Measurements from ENCODE around the gene HES3.

The HES3 gene

GRCh38 chr1:6286266-6286665 is 42.3 kb downstream of the HES3 start:
- ChIA-PET POLR2A (ENCODE audit: low non-redundant PET) (no interaction called here), CTCF (interaction anchor here (0.6 kb wide), 1 partner anchor 31 kb away, joined by 4 read pairs; no protein-coding TSS in a partner anchor)
- H3K27ac ChIP-seq: no peak overlapping the region
- TF ChIP-seq CTCF (conservative IDR thresholded peaks at IDR 0.05; ENCODE audit: low read depth): no peak
- no peak for DNase-seq (ENCODE audit: low spot score)

DNA sequence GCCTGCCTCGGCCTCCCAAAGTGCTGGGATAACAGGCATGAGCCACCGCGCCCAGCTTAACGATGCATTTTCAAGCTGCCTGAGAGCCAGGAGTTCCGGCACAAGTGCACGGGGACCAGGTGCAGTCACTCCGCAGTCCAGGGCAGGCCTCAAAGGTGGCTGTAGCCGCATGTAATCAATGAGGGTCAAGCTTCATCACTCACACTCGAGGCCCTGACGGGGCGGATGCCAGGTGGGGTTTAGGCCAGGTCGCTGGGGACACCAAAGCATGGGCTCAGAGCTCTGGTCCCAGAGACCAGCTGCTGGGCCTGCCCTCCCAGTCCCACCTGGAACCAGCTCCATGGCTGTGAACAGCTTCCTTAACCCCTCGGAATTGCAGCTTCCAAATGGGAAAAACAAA is 43.0 kb downstream of the HES3 start:
- POLR2A ChIA-PET (ENCODE audit: low non-redundant PET): no interaction called here
- no peak overlapping the region for H3K27ac ChIP-seq
- no peak for TF ChIP-seq CTCF (conservative IDR thresholded peaks at IDR 0.05; ENCODE audit: low read depth)
- CTCF ChIA-PET: interaction anchor here (0.6 kb wide), 2 partner anchors 57 to 107 kb away, joined by 3 read pairs; partner anchors contain the start of gene ACOT7
- no peak for DNase-seq (ENCODE audit: low spot score)

DNA sequence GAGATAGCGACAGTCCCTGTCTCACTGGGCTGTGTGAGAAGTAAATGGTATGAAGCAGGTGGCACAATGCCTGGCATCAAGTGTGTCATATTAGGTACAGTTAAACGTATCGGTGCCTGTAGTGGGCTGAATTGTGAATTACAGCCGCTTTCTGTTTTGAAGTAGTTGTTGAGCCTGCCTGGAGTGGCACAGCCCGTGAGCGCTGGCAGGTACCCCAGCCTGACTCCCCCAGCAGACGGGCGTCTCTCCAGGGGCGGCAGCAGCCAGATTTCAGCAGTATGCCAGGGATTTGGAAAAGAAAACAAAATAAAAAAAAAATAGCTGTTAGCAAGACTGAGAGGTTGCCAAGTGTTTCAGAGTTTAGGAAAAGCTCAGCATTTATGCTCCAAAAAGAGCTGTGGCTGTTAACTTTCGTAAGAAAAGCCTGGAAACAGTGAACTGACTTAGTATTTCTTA is 43.5 kb downstream of the HES3 start:
- no peak overlapping the region for H3K27ac ChIP-seq
- DNase-seq (ENCODE audit: low spot score): no peak
- CTCF ChIA-PET: interaction anchor here (0.6 kb wide), 2 partner anchors 56 to 106 kb away, joined by 3 read pairs; partner anchors contain the start of gene ACOT7
- TF ChIP-seq CTCF (conservative IDR thresholded peaks at IDR 0.05; ENCODE audit: low read depth): no peak
- POLR2A ChIA-PET (ENCODE audit: low non-redundant PET): no interaction called here

GRCh38 chr1:6288026-6288425 is 44.0 kb downstream of the HES3 start:
- ChIA-PET CTCF (interaction anchor here (0.5 kb wide), 1 partner anchor 42 kb away, joined by 4 read pairs; no protein-coding TSS in a partner anchor), POLR2A (ENCODE audit: low non-redundant PET) (no interaction called here)
- no peak for TF ChIP-seq CTCF (conservative IDR thresholded peaks at IDR 0.05; ENCODE audit: low read depth)
- no peak for DNase-seq (ENCODE audit: low spot score)
- H3K27ac ChIP-seq: peak overlapping the region; percentile 41

DNA sequence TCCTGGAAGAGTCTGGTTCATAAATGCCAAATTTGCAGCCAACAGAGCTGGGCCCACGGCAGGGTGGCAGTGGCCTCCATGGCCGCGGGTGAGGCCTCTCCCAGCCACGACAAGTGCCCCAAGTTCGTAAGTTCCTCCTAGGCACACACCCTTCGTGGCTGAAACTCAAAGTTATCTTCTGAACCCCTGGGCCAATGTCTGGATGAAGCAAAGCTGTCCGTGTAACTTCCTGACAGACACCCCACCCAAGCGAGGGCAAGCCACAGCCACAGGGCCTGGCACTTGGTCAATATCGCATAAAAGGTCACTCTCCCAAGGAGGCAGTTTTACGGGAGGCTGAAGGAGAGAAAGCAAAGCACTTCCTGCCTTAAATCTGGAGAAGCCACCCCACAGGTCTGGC is 44.7 kb downstream of the HES3 start:
- POLR2A ChIA-PET (ENCODE audit: low non-redundant PET): no interaction called here
- no peak for DNase-seq (ENCODE audit: low spot score)
- no peak for TF ChIP-seq CTCF (conservative IDR thresholded peaks at IDR 0.05; ENCODE audit: low read depth)
- CTCF ChIA-PET: no interaction called here
- peak overlapping the region; percentile 41 for H3K27ac ChIP-seq

DNA sequence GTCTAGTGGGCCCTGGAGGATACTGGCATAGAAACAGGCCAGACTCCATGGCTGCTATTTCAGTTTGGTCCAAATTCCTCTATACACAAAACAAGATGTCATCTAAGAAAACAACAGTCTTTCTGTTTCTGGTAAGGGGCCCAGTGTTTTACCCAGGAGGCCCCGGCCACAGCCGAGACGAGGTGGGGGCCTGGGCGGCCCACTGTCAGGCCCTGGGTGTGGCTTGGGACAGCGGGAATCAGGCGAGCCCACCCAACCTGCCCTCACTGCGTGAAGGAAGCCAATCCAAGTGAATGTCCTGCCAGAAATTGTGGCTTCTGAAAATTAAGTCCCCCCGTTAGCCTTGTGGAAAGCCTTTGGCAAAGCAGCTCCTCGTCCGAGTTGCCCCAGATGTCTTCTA is 48.1 kb downstream of the HES3 start:
- ChIA-PET CTCF (no interaction called here), POLR2A (ENCODE audit: low non-redundant PET) (no interaction called here)
- DNase-seq (ENCODE audit: low spot score): no peak
- peak overlapping the region; percentile 19; the same call in 1 of the 2 replicates for H3K27ac ChIP-seq
- TF ChIP-seq CTCF (conservative IDR thresholded peaks at IDR 0.05; ENCODE audit: low read depth): no peak
